ENCODE measurements around the gene ABCB9.

Gene ABCB9

DNA sequence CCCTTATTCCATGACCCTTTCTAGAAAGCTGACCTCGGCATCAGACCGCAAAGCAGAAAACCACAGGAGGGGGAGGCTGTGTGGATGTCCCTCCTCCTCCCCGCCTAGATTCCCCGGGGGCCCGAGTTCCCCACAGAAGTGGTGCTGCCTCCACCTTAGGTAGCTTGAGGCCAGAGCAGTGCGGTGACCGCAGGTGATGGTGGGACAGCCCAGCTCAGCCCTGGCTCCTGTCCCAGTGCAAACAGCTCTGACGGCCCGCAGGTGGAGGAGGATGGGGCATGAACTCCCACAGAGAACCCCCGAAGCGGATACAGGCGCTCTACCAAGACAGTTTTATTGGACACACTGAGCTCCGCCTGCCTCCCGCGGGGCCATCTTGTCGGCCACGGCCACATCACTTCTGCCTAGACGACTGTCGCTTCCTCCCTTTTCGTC is 33.7 kb upstream of the ABCB9 start:
- CTCF ChIA-PET = interaction anchor here (1.0 to 1.1 kb wide), 2 partner anchors 44 to 237 kb away, joined by 3 to 4 read pairs; no protein-coding TSS in a partner anchor
- POLR2A ChIA-PET = no interaction called here
- DNase-seq (ENCODE audit: low read depth, low spot score) = no peak
- no peak overlapping the region for H3K4me3 ChIP-seq (ENCODE audit: low read depth, low read length)
- TF ChIP-seq CTCF (IDR thresholded peaks at IDR 0.05; ENCODE audit: insufficient read depth, low read length, missing control alignments) = no peak

DNA sequence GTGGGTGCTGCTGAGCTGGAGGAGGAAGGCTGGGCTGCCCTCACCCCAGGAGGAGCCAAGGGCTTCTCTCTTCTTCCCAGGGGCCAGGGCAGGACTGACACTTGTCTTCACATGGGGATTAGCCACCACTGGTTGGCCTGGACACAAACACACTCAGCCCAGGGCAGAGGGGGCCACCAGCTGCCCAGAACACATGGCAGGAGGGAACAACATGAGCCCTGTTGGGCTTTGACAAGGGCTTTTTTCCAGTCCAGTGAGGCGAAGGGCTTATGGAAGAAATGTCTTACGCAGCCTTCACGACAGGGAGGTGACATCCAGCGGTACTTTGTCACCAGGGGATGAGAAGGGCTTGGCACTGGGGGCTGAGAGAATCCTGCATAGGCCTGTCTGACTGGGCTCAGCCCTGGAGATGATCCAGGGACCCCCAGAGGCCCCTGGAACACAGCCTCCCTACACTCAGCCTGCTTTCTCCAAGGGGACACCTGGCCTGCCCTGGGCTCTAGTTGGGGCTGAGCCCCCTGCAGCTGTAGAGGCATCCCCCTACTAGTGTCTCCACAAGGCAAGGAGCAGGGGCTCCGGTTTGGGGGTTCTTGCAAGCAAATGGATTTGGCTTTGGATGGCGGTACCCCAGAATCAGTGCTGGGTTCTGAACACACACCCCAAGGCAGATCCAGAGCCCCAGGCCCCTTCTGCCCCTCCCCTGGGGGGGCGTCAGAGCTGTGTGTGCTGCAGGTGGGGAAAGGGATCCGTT is 33.1 kb upstream of the ABCB9 start:
- TF ChIP-seq CTCF (IDR thresholded peaks at IDR 0.05; ENCODE audit: insufficient read depth, low read length, missing control alignments) = no peak
- ChIA-PET CTCF (interaction anchor here (1.0 kb wide), 1 partner anchor 45 kb away, joined by 4 read pairs; no protein-coding TSS in a partner anchor), POLR2A (no interaction called here)
- no peak overlapping the region for H3K4me3 ChIP-seq (ENCODE audit: low read depth, low read length)
- DNase-seq (ENCODE audit: low read depth, low spot score) = no peak

DNA sequence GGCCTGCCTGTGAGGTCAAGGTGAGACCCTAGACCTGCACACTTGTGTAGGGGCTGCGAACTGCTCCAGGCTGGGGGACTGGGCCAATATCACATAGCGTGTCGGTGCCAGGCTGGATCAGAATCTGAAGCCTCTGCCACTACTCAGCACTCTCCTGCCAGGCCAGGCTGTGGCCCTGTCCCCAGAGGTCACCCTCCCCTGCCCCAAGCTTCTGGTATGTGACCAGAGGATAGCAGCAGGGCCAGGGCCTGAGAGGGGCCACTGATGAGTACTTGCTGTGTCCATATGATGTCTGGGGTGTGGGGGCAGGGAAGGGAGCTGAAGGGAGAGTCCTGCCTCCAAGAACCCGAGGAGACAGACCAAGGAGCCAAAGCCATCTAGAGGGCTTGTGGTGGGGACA is 32.1 kb upstream of the ABCB9 start:
- TF ChIP-seq CTCF (IDR thresholded peaks at IDR 0.05; ENCODE audit: insufficient read depth, low read length, missing control alignments) = no peak
- DNase-seq (ENCODE audit: low read depth, low spot score) = no peak
- ChIA-PET CTCF (no interaction called here), POLR2A (no interaction called here)
- H3K4me3 ChIP-seq (ENCODE audit: low read depth, low read length) = no peak overlapping the region

DNA sequence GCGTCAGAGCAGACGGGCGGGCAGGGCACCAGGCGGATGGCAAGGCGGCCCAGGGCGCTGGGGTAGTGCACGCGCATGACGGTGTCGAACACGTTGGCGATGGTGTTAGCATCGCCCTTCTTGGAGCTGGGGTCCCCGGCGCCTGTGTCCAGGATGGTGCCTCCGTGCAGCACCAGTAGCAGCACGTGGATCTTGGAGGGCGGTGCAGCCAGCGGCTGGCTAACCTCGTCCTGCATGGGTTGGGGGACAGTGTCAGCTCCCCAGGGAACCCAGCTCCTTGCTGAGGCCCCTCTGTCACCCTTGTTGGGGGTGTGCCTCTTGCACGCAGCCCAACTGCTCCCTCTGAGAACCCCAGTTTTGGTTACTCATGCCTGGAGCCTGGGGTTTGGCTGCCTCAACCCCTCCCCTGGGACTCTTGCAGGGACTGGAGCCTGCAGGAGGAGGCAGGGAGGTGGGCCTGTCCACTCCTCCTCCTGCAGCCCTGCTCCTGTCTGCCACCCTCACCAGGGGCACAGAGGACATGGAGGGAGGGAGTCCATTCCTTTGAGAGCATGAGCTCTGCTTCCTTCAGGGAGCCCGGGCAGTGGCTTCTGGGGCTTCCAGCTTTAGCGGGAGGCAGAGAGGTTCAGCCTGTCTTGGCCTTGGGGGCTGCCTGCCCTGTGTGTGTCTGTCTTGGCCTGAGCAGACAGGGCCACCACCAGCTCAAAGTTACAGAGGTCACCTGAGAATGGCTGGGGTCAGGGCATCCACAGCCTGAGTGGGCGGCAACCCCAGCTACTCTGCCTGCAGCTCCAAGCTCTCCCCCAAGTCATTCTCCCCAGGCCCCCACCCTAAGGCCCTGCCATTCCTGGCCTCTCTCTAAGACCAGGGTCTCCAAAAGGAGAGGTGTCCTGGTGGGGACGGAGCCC is 31.3 kb upstream of the ABCB9 start:
- no peak for TF ChIP-seq CTCF (IDR thresholded peaks at IDR 0.05; ENCODE audit: insufficient read depth, low read length, missing control alignments)
- no peak overlapping the region for H3K4me3 ChIP-seq (ENCODE audit: low read depth, low read length)
- ChIA-PET CTCF (no interaction called here), POLR2A (no interaction called here)
- DNase-seq (ENCODE audit: low read depth, low spot score) = no peak

GRCh38 chr12:122996621-122997342 is 30.5 kb upstream of the ABCB9 start:
- no peak for DNase-seq (ENCODE audit: low read depth, low spot score)
- ChIA-PET CTCF (no interaction called here), POLR2A (no interaction called here)
- no peak overlapping the region for H3K4me3 ChIP-seq (ENCODE audit: low read depth, low read length)
- no peak for TF ChIP-seq CTCF (IDR thresholded peaks at IDR 0.05; ENCODE audit: insufficient read depth, low read length, missing control alignments)

Data from AG04449 (cell line).